GM21825 (cell line): ENCODE results near the gene TAC4.
"Not testable (repeated sequence)": the region's sequence is repeated elsewhere in the genome, so short reads cannot be mapped to it uniquely, and the experiment has no call there.

Source experiments
- ATAC-seq: cut with Tn5 transposase; IDR thresholded peaks from one replicate; pipeline ENCODE4 v1.9.1; 2021; ENCODE audit warnings: mild to moderate bottlenecking, moderate library complexity; ENCODE audit not compliant: unreplicated experiment

TAC4 gene

DNA sequence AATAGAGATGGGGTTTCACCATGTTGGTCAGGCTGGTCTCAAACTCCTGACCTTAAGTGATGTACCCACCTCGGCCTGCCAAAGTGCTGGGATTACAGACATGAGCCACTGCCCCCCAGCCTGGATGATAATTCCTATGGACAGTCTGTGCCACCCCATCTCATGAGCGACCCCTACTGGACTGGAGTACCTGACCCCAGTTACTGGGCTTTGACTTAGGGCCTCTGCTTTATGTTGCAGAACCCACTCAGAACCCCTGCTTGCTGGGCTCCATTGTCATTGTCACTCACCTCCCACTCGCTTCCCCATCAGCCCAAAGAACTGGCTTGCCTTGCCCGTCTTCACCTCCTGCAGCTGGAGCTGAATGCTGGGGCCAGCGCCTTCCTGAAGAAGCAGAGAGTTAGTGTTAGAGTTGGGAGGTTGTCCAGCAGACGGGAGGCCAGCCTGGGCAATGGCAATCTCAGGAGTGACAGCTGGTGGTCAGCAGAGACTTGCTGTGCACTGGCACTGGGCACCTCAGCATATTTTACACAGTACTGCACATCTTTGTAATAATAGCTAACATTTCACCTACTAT is 4.0 kb downstream of the TAC4 start:
- no peak for ATAC-seq

DNA sequence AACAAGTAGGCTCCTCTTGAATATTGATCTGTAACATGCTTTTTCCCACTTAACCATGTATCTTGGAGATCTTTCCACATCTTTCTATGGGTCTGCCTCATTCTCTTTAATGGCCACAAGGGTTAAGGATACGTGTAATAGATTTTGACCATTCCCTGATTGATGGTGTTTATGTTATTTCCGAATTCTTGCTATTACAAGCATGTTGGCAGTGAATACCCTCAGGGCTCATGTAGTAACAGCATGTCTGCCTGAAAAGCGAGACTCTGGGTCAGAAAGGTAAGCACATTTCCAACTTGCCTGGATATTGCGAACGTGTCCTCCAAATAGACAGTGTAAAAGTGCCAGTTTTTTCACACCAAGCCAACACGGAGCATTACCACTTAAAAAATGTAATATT is 5.0 kb downstream of the TAC4 start:
- ATAC-seq = no peak

GRCh38 chr17:49842371-49842770 is 5.5 kb downstream of the TAC4 start:
- no peak for ATAC-seq

GRCh38 chr17:49841548-49841947 is 6.3 kb downstream of the TAC4 start:
- ATAC-seq = no peak

- ATAC-seq = no peak
Measured at GRCh38 chr17:49839455-49839854, 8.4 kb downstream of the TAC4 start.

- no peak for ATAC-seq
Measured at GRCh38 chr17:49836111-49837030, 11.5 kb downstream of the TAC4 start.

DNA sequence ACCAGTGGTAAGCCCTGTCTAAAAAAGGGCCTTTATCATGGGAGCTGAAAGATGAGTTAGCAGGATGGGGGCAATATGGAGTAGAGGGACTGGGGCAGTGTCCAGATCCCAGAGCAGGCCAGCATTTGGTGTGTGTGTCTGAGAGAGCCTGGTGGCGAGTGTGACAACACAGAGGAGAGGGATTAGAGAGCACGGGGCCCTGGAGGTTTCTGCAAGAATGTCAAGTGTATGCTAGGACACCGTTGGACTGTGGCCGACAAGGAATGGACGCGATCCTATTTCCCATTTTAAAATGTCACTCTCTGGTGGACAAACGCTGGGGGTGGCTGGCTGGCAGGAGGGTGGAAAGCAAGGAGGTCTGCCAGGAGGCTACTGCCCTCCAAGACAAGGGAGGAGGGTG is 12.4 kb downstream of the TAC4 start:
- no peak for ATAC-seq

GRCh38 chr17:49834118-49834743 is 13.6 kb downstream of the TAC4 start:
- no peak for ATAC-seq

- ATAC-seq = no peak
Measured at GRCh38 chr17:49832840-49833599, 14.8 kb downstream of the TAC4 start.

DNA sequence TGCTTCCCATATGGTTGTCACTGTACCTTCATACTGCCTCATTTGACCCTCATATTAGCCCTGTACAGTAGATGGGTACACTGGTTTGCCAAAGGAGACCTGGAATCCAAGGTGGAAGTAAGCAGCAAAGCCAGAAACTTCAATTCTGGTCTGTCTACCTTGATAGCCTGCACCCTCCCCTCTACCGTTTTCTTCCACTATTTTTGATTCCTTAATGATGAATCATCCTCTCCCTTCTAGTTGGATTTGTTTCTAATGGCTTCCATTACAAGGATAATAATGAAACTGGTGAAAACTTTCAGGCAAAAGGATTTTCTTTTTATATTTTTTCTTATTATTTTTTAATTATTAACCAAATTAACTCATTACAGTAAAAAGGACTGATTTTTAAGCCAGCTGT is 17.3 kb downstream of the TAC4 start:
- ATAC-seq = no peak

- ATAC-seq = no peak
Measured at GRCh38 chr17:49829026-49829425, 18.8 kb downstream of the TAC4 start.

DNA sequence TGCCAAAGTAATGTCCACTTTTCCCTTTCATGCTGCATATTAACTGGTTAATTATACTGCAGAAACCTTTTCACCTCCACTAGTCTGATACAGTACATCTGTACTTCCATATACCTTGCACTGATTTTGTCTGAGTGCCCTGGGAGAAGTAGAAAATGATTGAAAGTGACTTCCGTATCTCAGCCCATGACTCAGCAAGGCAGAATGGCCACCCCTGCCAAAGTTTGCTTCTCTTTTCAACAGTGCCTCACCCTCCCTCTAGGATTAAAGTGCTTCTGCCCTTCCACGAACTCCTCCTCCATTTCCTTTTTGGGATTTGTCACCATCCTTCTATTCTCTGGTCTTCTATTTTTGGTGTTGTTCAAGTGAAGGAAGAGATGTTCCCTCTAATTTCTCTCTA is 19.5 kb downstream of the TAC4 start:
- ATAC-seq = not testable (repeated sequence)

DNA sequence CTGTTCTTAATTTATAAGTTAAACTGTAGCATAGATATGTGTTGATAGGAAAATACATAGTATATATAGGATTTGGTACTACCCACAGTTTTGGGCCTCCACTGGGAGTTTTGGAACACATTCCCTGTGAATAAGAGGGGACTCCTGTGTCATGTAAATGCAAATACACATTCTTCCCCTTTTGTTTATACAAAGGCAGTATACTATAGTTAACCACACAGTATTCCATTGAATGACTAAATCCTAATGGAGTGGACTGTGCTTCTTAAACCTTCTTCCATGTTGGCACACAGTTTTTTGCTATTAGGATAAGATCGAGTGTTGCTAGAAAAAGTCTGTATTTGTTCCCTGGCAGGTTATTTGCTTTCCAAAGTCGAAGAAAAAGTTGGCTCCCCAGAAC is 22.2 kb downstream of the TAC4 start:
- no peak for ATAC-seq

DNA sequence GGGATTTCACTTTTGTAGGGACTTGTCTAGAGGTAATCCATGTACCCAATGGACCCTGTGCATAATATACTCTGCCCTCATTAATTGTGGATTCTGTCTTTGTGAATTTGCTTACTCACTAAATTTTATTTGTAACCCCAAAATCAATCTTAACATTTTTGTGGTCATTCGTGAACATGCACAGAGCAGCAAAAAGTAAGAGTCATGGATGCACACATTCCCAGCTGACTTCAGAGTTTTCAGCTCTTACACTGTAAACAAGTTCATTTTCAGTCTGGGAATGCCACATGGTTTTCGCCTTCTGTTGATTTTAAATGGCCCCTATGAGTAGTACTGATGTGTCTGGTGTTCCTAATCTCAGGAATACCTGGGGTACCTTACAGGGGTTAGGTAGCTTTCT is 24.3 kb downstream of the TAC4 start:
- ATAC-seq = no peak

DNA sequence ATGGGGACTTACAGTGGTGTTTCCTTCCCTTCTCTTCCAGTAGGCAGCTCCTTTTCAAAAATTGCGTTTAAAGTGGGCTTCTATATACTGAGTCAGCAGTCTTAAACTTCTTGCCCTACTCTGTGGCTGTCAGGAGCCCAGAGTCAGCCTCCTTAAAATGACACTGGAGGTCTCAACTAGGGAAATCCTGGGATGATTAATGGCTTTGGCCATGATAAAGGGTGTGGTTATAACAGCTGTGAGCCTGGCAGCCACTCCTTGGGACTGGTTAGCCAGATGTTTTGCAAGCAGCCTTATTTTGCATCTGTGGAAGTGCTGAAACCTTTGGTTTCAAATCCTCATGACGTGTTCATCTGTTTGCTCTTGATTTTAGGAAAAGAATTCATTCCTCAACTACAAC is 25.0 kb downstream of the TAC4 start:
- no peak for ATAC-seq

DNA sequence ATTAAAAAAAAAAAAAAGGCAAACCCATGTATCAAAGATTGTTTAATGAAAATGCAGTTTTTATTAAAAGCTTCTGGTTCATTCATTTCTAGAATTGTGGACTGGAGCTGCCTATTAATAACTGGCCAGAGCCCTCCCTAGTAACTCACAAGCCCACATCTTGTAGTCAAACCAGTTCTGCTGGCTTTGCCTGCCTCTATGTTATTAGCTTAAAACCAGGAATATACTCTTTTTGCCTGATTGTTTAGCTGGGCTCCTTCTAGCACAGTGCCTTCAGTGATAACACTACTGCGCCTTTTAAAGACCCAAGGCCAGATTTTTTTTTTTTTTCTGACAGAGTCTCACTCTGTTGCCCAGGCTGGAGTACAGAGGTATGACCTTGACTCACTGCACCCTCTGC is 26.0 kb downstream of the TAC4 start:
- no peak for ATAC-seq

GRCh38 chr17:49821466-49821865 is 26.4 kb downstream of the TAC4 start:
- ATAC-seq = no peak

- ATAC-seq = no peak
Measured at GRCh38 chr17:49820773-49821172, 27.1 kb downstream of the TAC4 start.

- ATAC-seq = no peak
Measured at GRCh38 chr17:49819651-49820050, 28.2 kb downstream of the TAC4 start.

DNA sequence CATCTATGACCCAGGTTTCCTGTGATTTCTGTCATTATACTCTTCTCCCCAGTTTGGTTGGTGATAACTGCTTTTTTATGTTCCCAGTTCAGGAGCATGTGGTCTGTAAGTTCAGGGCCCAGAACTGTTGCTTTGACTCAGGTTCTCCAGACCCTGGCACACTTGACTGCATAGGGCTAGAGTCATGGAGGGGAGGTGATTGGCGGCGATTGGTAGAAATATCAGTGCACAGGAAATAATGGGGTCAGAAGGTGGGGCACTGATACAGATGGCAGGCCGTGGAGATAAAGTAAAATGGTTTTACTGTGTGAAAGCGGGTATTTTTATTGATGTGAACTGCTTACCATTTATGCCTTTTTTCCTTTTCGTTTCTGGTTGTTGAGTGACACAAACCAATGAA is 28.7 kb downstream of the TAC4 start:
- no peak for ATAC-seq

GRCh38 chr17:49817993-49818392 is 29.9 kb downstream of the TAC4 start:
- ATAC-seq = no peak
